Activated naive CD4-positive, alpha-beta T cell (primary cell): ENCODE measurements around the gene ASAH2B.
A peak's percentile ranks its signal among the peaks of the same experiment; 100 is the strongest.
"Not testable (repeated sequence)": the region's sequence is repeated elsewhere in the genome, so short reads cannot be mapped to it uniquely, and the experiment has no call there.

Experiments used
- DNase-seq, 4 experiments: peaks; one replicate each; lab custom pipeline; 2025; lab: John Stamatoyannopoulos, UW

Gene ASAH2B

DNA sequence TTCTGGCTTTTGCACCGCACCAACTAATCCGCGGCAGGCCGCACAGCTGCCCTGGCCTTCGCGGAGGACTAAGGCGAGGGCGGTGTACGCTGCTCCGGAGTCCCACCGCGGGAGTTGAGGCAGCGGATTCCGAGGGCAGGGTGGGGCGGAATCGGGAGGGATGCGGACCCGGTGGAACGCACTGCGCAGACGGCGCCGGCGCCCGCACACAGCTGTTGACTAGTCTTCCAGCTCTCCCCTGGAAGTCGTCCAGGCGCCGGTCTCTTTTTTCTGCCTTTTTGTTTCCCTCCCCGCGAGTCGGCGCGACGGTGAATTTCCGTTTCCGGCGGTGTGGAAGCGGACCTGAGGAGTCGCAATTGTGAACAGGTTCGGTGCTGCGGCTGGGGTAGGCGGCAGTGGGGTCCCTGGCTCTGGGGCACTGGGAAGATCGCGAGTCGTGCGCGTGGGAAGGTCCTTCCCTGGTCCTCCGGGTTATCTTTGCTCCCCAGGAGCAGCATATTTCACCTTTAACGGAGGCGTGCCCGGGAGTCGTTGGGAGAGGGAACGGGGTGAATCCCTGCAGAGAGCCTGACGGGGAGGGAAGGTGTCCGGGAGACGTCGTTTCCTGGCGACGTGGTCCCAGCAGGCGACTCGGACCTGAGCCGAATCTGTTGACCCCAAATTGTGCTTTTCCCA, at the start of gene ASAH2B:
Gene ASAH2B (plus strand): TSS at position 319 of the 675 bp plus-strand sequence. CDS start 5,195 bp downstream, outside the sequence.
- DNase-seq, result peak; percentile 43 to 57 (median 49)

DNA sequence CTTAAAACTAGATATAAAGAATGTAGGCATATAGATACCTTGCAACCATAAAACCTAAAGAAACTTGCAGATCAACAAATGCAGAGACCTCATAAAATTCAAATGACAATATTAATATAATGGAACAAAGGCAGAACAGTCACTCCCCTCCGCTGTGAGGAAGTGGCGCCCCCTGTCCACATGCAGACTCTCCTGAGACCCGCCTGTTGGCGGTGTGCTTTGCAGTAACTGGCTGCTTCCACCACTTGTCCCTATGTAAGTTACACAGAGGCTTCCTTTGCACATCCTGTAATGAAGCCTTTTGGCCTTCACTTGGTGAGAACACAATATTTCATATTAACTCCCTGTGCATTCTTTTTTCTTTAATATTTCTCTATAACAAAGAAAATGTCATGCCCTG, 41.9 kb upstream of the ASAH2B start:
- not testable (repeated sequence) for DNase-seq

- DNase-seq, result not testable (repeated sequence)
Observed at GRCh38 chr10:50701947-50702346, 37.8 kb upstream of the ASAH2B start.

DNA sequence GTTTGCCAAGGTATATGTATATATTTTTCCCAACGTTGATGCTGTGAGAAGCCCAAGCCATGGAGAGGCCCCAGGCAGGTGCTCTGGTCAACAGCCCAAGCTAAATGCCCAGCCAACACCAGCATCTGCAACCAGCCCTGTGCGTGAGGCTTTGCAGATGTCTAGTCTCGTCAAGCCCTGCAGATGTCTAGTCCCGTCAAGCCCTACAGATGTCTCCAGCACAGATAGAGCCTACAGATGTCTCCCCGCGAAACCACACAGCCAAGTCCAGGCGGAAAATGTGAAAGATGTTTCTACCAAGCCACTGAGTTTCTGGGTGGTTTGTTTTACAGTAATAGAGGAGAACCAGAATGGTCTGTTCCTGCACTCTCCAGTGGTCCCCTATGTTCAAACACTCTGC, 36.7 kb upstream of the ASAH2B start:
- DNase-seq, result not testable (repeated sequence)

DNA sequence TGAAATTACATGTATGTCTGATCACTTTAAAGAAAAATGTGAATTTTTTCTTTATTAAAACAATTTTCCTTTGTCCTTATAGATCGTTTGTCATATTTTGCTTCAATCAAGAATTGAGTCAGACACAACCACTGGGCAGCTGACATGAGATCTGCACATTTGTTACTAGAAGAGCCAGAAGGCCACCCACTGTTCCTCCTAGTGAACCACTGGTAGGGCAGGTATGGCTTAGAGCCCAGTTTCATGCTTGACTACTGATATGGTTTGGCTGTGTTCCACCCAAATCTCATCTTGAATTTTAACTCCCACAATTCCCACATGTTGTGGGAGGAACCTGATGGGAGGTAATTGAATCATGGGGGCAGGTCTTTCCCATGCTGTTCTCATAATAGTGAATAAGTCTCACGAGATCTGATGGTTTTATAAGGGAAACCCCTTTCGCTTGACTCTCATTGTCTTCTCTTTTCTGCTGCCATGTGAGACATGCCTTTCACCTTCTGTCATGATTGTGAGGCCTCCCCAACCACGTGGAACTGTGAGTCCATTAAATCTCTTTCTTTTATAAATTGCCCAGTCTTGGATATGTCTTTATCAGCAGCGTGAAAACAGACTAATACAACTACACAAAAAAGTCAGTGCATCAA, 35.2 kb upstream of the ASAH2B start:
- DNase-seq, result not testable (repeated sequence)

DNA sequence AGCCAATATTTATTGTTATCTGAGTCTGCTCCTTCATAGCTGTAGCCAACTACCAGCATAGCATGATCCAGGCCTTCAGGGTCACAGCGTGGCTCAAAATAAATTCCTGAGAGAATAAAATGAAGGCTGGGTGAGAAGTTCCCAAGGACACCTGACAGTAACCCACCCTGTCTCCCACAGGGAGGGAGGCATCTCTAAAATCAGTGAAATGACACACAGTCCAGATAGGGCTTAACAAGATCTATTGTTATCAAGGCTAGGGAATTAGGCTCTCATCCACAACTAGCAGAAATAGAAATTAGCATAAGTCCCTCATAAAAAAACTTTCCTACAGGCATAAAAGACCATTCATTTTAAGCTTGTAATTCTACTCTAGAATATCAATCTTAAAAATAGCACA, 33.7 kb upstream of the ASAH2B start:
- not testable (repeated sequence) for DNase-seq

GRCh38 chr10:50710241-50710640, 29.5 kb upstream of the ASAH2B start:
- not testable (repeated sequence) for DNase-seq

- not testable (repeated sequence) for DNase-seq
Observed at GRCh38 chr10:50723812-50724211, 15.9 kb upstream of the ASAH2B start.

DNA sequence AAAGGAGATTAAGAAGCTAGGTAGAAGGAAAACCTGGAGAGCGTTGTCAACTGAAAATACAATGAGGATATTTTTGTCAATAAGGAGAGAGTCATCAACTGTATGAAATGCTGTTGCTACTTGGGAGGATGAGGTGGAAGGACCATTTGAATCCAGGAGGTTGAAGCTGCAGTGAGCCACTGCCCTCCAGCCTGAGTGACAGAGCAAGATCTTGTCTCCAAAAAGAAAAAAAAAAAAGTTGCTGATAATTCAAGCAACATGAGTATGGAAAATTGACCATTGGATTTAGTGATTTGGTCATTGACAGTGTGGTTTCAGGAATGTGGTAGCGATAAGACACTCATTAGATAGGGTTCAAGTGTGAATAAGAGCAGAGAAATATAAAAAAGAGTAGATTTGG, 11.6 kb upstream of the ASAH2B start:
- DNase-seq, result not testable (repeated sequence)

DNA sequence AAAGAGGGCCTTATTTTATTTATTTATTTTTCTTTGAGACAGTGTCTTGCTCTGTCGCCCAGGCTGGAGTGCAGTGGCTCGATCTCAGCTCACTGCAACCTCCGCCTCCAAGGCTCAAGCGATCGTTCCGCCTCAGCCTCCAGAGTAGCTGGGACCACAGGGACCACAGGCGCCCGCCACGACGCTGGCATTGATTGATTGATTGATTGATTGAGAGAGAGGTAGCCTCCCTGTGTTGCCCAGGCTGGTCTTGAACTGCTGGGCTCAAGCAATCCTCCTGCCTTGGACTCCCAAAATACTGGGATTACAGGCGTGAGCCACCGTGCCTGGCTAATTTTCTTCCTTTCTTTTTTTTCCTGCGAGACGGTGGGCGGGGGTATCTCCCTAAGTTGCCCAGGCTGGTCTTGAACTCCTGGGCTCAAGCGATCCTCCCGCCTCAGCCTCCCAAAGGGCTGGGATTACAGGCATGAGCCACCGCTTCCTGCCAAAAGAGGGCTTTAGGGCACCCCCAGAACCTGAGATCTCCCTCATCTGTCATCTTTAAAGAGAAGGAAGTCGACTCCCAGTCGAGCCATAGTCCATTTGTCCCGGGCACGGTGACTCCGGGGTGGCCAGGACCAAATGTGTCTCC, 634 bp upstream of the ASAH2B start:
- peak in 1 of 4 experiments; percentile 3 for DNase-seq

DNA sequence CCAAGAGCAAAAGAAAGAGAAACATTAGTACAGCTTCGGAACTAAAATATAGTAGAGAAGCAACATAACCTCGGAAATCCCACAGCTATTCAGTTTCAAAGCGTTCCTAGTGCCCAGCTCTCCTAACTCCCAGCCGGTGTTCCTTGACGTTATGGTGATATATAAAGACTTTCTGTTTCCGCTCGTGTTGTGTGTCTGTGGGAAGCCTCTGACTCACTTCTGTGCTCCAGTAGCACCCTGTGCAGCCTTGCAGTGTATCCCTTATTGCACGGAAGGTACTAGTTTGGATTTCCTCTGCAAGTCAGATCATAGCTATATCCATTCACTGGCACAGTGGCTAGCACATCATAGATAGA, 535 bp downstream of the ASAH2B start:
- DNase-seq, result no peak

DNA sequence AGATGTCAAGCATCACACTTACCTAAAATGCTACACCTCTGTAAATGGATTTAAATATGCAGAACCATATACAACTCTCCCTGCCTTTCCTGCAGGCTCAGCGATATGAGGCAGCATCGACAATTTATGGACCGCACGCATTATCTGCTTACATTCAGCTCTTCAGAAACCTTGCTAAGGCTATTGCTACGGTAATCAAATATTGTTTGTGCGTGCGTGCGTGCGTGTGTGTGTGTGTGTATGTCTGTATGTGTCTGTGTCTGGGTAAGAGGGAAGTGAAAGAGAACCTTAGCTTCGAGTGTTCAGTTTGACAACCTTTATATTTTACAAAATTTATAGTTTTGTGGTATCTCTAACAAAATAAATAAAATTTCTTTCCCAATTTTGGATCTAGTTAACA, 3.1 kb downstream of the ASAH2B start:
- DNase-seq, result not testable (repeated sequence)

DNA sequence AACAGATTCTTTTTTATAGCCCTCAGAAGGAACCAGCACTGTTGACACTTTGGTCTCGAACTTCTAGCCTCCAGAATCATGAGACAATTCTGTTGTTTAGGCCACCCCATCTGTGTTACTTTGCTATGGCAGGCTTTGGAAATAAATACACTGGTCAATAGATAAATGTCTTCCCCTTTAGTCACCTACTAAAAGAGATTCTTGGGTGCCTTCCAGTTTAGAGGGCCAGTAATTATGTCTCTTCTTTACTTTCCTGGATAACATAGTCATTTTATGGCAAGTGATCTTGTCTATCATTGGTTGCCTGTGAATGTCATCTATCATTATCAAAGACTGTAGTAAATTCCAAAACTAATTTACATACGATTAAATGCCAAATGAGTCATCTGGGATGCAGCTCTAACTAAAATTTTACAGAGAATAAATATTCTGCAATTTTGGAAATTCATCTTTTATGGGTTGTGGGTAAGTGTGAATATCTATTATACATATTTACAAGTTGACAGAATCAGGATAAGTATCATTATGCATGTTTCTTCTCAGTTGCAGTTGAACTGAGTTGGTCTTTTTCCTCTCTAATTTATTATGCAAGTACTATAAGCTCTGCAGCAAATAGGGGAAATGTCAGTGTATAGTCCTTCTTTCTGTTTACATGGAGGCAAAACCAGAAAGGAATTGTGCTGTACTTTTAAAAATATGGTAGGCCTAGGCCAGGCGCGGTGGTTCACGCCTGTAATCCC, 27.2 kb downstream of the ASAH2B start:
- not testable (repeated sequence) for DNase-seq

GRCh38 chr10:50772042-50772441, 32.3 kb downstream of the ASAH2B start:
- not testable (repeated sequence) for DNase-seq

DNA sequence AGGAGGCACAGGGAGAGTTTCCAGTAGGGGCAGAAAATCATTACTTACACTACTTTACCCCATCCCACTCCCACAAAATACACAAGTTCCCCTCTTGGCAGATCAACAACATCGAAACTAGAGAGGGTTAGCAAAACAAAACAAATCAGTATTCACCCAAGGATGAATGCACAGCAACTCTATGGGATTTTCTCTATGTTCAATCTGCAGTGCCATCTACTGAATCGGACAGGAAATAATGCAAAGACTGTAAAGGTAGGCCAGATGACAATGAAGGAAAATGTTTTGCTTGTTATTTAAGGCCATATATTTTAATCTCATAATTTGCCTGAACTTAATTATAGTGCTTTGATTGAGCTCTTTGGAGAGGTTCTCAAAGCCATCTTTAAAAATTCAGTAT, 35.1 kb downstream of the ASAH2B start:
- not testable (repeated sequence) for DNase-seq

DNA sequence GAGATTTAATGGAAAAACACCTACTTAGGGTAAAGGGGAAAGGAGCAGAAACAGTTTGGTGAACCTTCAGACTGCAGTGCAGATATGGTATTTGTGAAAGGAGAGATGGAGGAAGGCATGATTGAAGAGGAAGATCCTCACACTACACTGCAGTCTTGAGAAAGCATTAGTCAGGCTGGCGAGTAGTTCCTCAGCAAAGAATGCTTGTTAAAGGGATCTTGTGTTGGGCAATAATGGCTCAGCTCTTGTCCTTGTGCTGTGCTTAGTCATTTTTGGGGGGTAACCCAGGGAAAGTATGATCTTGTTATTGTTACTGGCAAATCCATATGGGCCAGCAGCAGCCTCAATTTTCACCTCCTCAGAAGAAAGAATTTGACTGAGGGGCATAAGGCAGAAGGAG, 40.3 kb downstream of the ASAH2B start:
- not testable (repeated sequence) for DNase-seq

- DNase-seq, result not testable (repeated sequence)
Observed at GRCh38 chr10:50782017-50782416, 42.3 kb downstream of the ASAH2B start.

DNA sequence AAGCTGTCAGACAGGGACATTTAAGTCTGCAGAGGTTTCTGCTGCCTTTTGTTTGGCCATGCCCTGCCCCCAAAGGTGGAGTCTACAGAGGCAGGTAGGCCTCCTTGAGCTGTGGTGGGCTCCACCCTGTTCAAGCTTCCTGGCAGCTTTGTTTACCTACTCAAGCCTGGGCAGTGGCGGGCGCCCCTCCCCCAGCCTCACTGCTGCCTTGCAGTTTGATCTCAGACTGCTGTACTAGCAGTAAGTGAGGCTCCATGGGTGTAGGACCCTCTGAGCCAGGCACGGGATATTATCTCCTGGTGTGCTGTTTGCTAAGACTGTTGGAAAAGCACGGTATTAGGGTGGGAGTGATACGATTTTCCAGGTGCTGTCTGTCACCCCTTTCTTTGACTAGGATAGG, 48.2 kb downstream of the ASAH2B start:
- DNase-seq, result not testable (repeated sequence)

GRCh38 chr10:50788951-50789945, 49.5 kb downstream of the ASAH2B start:
- DNase-seq, result no peak

DNA sequence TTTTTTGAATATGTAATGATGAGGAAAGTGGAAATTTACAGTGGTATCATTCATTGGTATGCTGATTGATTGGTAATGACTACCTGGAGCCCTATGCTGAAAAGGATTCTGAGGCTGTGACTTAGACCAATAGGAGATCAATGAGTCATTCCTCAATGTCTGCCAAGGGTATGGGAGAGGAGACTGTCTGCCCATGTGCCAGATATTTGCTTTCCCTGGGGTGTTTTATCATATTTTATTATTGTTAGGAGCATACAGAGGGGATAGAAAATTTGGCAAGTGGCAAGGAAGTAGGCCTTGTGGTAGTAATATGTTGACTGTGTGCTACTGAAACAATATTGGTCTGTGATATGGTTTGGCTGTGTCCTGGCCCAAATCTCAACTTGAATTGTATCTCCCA, 54.8 kb downstream of the ASAH2B start:
- DNase-seq, result no peak

DNA sequence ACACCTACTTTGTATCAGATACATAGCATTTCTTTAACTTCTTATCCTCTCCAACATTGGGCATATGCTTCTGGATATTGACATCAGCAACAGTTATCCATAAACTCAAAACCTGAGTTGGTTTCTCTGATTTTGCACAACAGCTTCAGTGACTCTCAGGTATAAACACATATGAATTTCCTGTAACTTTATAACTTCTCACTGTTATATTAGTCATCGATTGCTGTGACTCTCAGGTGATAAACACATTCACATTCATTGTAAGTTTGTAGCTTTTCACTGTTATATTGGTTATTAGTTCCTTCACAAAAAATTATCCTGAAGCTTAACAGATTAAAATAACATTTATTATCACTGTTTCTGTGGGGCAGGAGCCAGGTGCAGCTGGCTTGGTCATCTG, 57.0 kb downstream of the ASAH2B start:
- DNase-seq, result no peak
